Panc1 (cell line): ENCODE data around the gene LIMCH1. TPM values are rescaled to one million over a fixed set of nuclear protein-coding genes. Genes with fewer than 3 reads are reported as not detected.
"Not testable (repeated sequence)": the region's sequence is repeated elsewhere in the genome, so short reads cannot be mapped to it uniquely, and the experiment has no call there.

Experiments used
- ATAC-seq: fragments of 200-7000 bp; cut with Tn5 transposase; 2 replicates; pipeline ENCODE4 v1.9.1; 2020; ENCODE audit warnings: mild to moderate bottlenecking, moderate library complexity
- BruUV-seq: library from RNA; stranded (reverse); fragments of 400-500 nt; replicated peaks from 2 replicates; lab custom pipeline; 2021; lab: Mats Ljungman, UMichigan
- CTCF ChIA-PET: fragments of 300-600 bp; sonication (Branson Sonifier 250); formaldehyde crosslinking; loops from one replicate; lab custom pipeline; 2022; ENCODE audit warnings: antibody characterized with exemption; lab: Charles Lee
- POLR2A ChIA-PET: fragments of 300-600 bp; sonication (Branson Sonifier 250); formaldehyde crosslinking; loops from one replicate; lab custom pipeline; 2022; ENCODE audit warnings: antibody characterized with exemption; lab: Charles Lee
- DNase-seq: peaks from one replicate; pipeline ENCODE4 v3.0.0-alpha.2; 2010; ENCODE audit warnings: low read depth, low spot score
- H3K27ac ChIP-seq: 2 replicates; pipeline ENCODE4 v1.5.1; 2011; ENCODE audit warnings: mild to moderate bottlenecking, low read length, inconsistent platforms
- H3K27me3 ChIP-seq: fragments of 200-500 bp; sonication (Bioruptor generic); 2 replicates; pipeline ENCODE4 v1.6.0; 2014; ENCODE audit warnings: low read length, inconsistent platforms; ENCODE audit not compliant: control insufficient read depth, insufficient read depth
- H3K36me3 ChIP-seq: fragments of 200-500 bp; sonication (Bioruptor generic); 2 replicates; pipeline ENCODE4 v1.5.1; 2014; ENCODE audit warnings: inconsistent platforms, mild to moderate bottlenecking, low read length, moderate library complexity; ENCODE audit not compliant: control insufficient read depth, insufficient read depth
- H3K4me1 ChIP-seq: 2 replicates; pipeline ENCODE4 v1.5.1; 2011; ENCODE audit warnings: inconsistent platforms, mild to moderate bottlenecking, low read length, moderate library complexity; ENCODE audit not compliant: control insufficient read depth, insufficient read depth
- H3K4me3 ChIP-seq, 2 experiments: 2 replicates each; pipeline ENCODE4 v1.5.1; 2011 to 2012; ENCODE audit warnings: low read depth in 2 of 2, low read length in 2 of 2, mild to moderate bottlenecking in 2 of 2, inconsistent platforms in 1 of 2, moderate library complexity in 1 of 2
- H3K9me3 ChIP-seq: fragments of 200-500 bp; sonication (Bioruptor generic); 2 replicates; pipeline ENCODE4 v1.5.1; 2014; ENCODE audit warnings: low read depth, mild to moderate bottlenecking, inconsistent platforms, low read length, moderate library complexity; ENCODE audit not compliant: control insufficient read depth, insufficient read depth
- CTCF ChIP-seq: fragments of 450-650 bp; IDR thresholded peaks from 2 replicates; pipeline ENCODE4 v1.5.1; 2017; ENCODE audit warnings: mild to moderate bottlenecking
- POLR2AphosphoS5 ChIP-seq: IDR thresholded peaks from 2 replicates; pipeline ENCODE4 v1.6.1; 2012; ENCODE audit warnings: mild to moderate bottlenecking, low read depth, low read length, moderate library complexity
- REST ChIP-seq, 2 experiments: IDR thresholded peaks; 2 replicates each; pipeline ENCODE4 v1.6.1; 2011 to 2012; ENCODE audit warnings: low read depth in 2 of 2, control low read depth in 1 of 2, low read length in 1 of 2, mild to moderate bottlenecking in 1 of 2, moderate library complexity in 1 of 2; ENCODE audit not compliant: insufficient read depth in 1 of 2
- SIN3A ChIP-seq: IDR thresholded peaks from 2 replicates; pipeline ENCODE4 v1.6.1; 2012; ENCODE audit warnings: low read depth, mild to moderate bottlenecking, low read length, moderate library complexity, borderline replicate concordance; ENCODE audit not compliant: insufficient read depth
- TCF7L2 ChIP-seq: IDR thresholded peaks from 2 replicates; pipeline ENCODE4 v1.6.1; 2011; ENCODE audit warnings: mild to moderate bottlenecking, low read depth, low read length, inconsistent platforms
- in situ Hi-C: cut with HindIII; loops from 2 replicates; pipeline ENCODE4 v1.10.0; 2016; ENCODE audit warnings: low sequenced_read_pairs, low pct_unique_long_range_greater_than_20kb
- intact Hi-C: fragments of 100-400 bp; cut with micrococcal nuclease; formaldehyde crosslinking; loops from one replicate; pipeline ENCODE4 v1.10.0; 2022; ENCODE audit not compliant: unreplicated experiment
- total RNA-seq: library from RNA; stranded (reverse); gene quantifications from one replicate; pipeline ENCODE4 v1.2.1, GENCODE V29; 2021; ENCODE audit not compliant: unreplicated experiment

Gene LIMCH1
- total RNA-seq, 1 experiment from 2014 or later: 3.3 TPM

- in situ Hi-C loops (no loop called here), intact Hi-C loops (no loop called here)
- no peak overlapping the region for H3K4me3 ChIP-seq
- H3K27ac ChIP-seq: no peak overlapping the region
- no peaks in the 10 kb centered on the region for H3K36me3 ChIP-seq
- H3K4me1 ChIP-seq: no peaks in the 10 kb centered on the region
- CTCF ChIA-PET: no interaction called here
- BruUV-seq: no TSS peak
- H3K27me3 ChIP-seq: no peaks in the 10 kb centered on the region; the same call in 1 of the 2 replicates
- TF ChIP-seq POLR2AphosphoS5: no peak
- DNase-seq: no peak
- no peak for ATAC-seq
- no peaks in the 10 kb centered on the region for H3K9me3 ChIP-seq
- POLR2A ChIA-PET: no interaction called here
Measured at GRCh38 chr4:41731569-41732126, 193.7 kb downstream of the LIMCH1 start.

- no peak overlapping the region for H3K4me3 ChIP-seq
- ATAC-seq: no peak
- H3K27me3 ChIP-seq: no peaks in the 10 kb centered on the region; the same call in 1 of the 2 replicates
- ChIA-PET POLR2A (no interaction called here), CTCF (no interaction called here)
- no peak for DNase-seq
- intact Hi-C loops (no loop called here), in situ Hi-C loops (no loop called here)
- TF ChIP-seq SIN3A: no peak
- TF ChIP-seq TCF7L2: no peak
- no peak for TF ChIP-seq POLR2AphosphoS5
- TF ChIP-seq CTCF: no peak
- no peak for TF ChIP-seq REST (IDR thresholded peaks at IDR 0.05; ENCODE audit: insufficient read depth in 1 of 2, low read depth in 2 of 2, low read length in 1 of 2)
- no peaks in the 10 kb centered on the region for H3K4me1 ChIP-seq
- BruUV-seq: no TSS peak
- H3K36me3 ChIP-seq: no peaks in the 10 kb centered on the region
- H3K27ac ChIP-seq: no peak overlapping the region
- H3K9me3 ChIP-seq: no peaks in the 10 kb centered on the region
Measured at GRCh38 chr4:41734371-41734770, 196.4 kb downstream of the LIMCH1 start.

GRCh38 chr4:41737491-41737890 lies 199.5 kb downstream of the LIMCH1 start:
- H3K4me1 ChIP-seq, CTCF ChIA-PET, POLR2A ChIA-PET, H3K27me3 ChIP-seq, intact Hi-C loops, H3K9me3 ChIP-seq, ATAC-seq, BruUV-seq, H3K4me3 ChIP-seq, H3K27ac ChIP-seq, H3K36me3 ChIP-seq, in situ Hi-C loops, DNase-seq: not testable (repeated sequence)
